Measurements from ENCODE around the gene SMOC2. TPM values are rescaled to one million over a fixed set of nuclear protein-coding genes. Genes with fewer than 3 reads are reported as not detected.

Gene SMOC2
- polyA plus RNA-seq, 1 experiment: not detected

DNA sequence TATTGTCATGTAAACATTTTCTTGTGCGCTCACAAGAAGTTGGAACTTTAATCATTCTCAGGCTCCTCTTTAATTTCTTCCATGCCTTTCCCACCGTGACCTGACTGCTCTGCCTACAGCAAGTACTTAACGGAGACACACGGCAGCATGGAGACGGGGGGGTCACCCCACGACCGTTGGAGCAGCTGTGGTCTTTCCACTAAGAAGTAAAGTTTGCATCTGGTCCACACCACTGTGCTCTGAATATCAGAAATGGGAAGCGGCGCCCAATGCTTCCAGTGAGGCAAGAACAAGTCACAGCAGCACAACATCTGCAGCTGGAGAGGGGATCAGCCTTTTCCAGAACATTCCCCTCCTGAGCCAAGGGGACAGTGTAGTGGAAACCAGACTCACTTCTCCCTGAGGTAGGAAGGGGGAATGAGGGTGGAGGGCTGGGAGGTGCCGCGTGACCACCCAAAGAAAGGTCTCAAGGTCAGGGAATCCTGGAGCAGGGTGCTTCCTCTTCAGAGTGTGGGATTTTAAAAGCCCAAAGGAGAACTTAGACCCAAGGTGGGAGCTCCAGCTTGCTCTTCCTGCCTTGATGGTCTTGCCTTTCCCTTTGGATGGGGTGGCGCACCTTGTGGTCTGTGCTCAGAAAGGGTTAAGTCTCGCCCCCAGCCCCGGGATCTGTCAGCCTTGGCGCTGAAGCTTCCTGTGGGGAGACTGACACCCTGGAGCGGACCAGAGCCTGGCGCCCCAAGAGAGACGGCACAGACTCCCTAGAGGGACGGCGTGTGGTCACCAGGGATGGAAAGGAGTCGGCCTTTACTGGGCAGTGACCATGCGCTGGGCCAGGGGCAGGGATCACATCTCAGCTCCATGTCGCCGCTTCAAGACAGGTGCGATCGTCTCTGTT, 25.6 kb upstream of the SMOC2 start:
- POLR2A ChIA-PET: no interaction called here
- DNase-seq (ENCODE audit: low read depth, low spot score): no peak
- TF ChIP-seq, protein P1, sequence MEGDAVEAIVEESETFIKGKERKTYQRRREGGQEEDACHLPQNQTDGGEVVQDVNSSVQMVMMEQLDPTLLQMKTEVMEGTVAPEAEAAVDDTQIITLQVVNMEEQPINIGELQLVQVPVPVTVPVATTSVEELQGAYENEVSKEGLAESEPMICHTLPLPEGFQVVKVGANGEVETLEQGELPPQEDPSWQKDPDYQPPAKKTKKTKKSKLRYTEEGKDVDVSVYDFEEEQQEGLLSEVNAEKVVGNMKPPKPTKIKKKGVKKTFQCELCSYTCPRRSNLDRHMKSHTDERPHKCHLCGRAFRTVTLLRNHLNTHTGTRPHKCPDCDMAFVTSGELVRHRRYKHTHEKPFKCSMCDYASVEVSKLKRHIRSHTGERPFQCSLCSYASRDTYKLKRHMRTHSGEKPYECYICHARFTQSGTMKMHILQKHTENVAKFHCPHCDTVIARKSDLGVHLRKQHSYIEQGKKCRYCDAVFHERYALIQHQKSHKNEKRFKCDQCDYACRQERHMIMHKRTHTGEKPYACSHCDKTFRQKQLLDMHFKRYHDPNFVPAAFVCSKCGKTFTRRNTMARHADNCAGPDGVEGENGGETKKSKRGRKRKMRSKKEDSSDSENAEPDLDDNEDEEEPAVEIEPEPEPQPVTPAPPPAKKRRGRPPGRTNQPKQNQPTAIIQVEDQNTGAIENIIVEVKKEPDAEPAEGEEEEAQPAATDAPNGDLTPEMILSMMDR (IDR thresholded peaks at IDR 0.05; ENCODE audit: low read depth, low read length): no peak
- Histone ChIP-seq H3K4me3 (ENCODE audit: low read depth, low read length) (no peak overlapping the region), H3K27me3 (ENCODE audit: control insufficient read depth, insufficient read depth, low read length) (no peaks in the 10 kb centered on the region), H3K9me3 (ENCODE audit: control insufficient read depth, insufficient read depth, low read length) (peaks cover 95% of the 10 kb centered on the region), H3K27ac (ENCODE audit: low read depth, low read length) (no peak overlapping the region)
- CTCF ChIA-PET: no interaction called here

DNA sequence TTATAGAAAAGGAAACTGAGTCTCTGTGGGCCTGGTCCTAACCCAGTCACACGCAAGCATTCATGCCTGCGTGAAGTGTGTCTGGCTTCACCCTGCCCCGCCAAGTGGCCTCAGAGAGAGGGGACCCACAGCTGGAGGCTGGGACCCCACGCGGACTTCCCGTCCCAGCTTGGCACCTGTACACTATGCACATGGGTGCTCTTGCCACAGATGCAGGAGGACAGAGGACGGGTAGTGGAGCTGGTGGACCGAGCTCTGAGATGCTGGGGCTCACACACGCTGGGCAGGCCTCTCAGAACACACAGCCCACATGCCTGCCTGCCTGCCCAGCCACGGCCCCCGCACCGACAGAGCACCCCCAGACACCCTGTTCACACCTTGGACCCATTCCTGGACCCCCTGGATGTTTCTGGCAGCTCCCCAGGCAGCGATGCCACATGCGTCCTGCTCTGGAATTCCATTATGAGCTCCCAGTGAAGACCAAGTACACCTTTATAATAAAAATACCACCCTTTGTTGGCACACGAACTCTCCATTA, 24.9 kb upstream of the SMOC2 start:
- Histone ChIP-seq H3K27ac (ENCODE audit: low read depth, low read length) (no peak overlapping the region), H3K4me3 (ENCODE audit: low read depth, low read length) (no peak overlapping the region), H3K27me3 (ENCODE audit: control insufficient read depth, insufficient read depth, low read length) (no peaks in the 10 kb centered on the region), H3K9me3 (ENCODE audit: control insufficient read depth, insufficient read depth, low read length) (peaks cover 95% of the 10 kb centered on the region)
- TF ChIP-seq, protein P1 (IDR thresholded peaks at IDR 0.05; ENCODE audit: low read depth, low read length): no peak
- DNase-seq (ENCODE audit: low read depth, low spot score): no peak
- CTCF ChIA-PET: no interaction called here
- POLR2A ChIA-PET: no interaction called here

DNA sequence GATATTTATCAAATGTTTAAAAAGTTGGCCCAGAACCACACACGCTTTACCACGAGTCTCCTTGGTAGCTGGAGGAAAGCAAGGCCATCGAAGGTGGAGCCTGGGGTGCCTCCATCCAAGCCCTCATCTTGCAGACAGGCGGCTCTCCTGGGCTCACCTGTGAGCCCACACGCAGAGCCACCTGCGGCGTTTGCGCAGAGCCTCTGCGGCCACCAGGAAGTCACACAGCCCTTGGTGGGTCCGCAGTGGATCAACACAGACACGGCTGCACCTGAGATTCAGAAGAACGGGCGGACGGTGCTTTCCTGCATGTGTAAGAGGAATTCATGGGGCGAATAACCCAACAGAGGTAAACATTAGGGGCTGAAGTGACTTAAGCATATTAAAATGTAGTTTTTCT, 24.5 kb upstream of the SMOC2 start:
- TF ChIP-seq, protein P1 (IDR thresholded peaks at IDR 0.05; ENCODE audit: low read depth, low read length): no peak
- POLR2A ChIA-PET: no interaction called here
- CTCF ChIA-PET: no interaction called here
- Histone ChIP-seq H3K27me3 (ENCODE audit: control insufficient read depth, insufficient read depth, low read length) (no peaks in the 10 kb centered on the region), H3K9me3 (ENCODE audit: control insufficient read depth, insufficient read depth, low read length) (peaks cover 90% of the 10 kb centered on the region), H3K27ac (ENCODE audit: low read depth, low read length) (no peak overlapping the region), H3K4me3 (ENCODE audit: low read depth, low read length) (no peak overlapping the region)
- no peak for DNase-seq (ENCODE audit: low read depth, low spot score)

DNA sequence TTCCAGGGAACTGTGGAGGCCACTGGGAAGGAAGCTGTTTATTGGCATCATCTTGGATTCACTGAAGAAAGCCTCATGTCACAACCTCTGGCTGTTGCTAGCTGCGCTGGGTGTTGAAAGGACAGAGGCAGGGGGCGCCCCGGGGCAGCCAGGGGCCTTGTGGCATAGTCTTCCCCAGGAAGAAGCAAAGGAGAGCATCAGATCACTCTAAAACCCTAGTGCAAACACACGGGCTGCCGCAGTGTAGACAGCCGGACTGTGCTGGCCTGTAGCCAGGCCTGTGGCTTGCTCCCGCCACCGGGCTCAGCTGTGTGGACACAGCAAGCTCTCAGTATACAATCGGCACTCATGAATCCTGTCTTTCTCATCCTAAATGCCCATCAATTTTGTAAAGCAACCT, 23.8 kb upstream of the SMOC2 start:
- TF ChIP-seq, protein P1 (IDR thresholded peaks at IDR 0.05; ENCODE audit: low read depth, low read length): no peak
- no peak for DNase-seq (ENCODE audit: low read depth, low spot score)
- ChIA-PET POLR2A (no interaction called here), CTCF (no interaction called here)
- Histone ChIP-seq H3K4me3 (ENCODE audit: low read depth, low read length) (no peak overlapping the region), H3K9me3 (ENCODE audit: control insufficient read depth, insufficient read depth, low read length) (peaks cover 83% of the 10 kb centered on the region), H3K27ac (ENCODE audit: low read depth, low read length) (no peak overlapping the region), H3K27me3 (ENCODE audit: control insufficient read depth, insufficient read depth, low read length) (no peaks in the 10 kb centered on the region)
